Small intestine (tissue), 7 donors: ENCODE measurements around the gene SERP2. TPM values are rescaled to one million over a fixed set of nuclear protein-coding genes. Genes with fewer than 3 reads are reported as not detected.

ENCODE experiments used
- DNase-seq, 2 donors: peaks; one replicate each; pipeline versions ENCODE4 v3.0.0 to v3.0.0-alpha.2; 2013
- FAIRE-seq: peaks from 2 replicates; lab custom pipeline; 2012; peaks lifted over from hg19 to GRCh38; lab: Jason Lieb, UNC
- H3K27ac ChIP-seq, 3 donors: one replicate each; pipeline ENCODE4 v1.5.1; 2013; ENCODE audit warnings: low read length in 2 of 3, mild to moderate bottlenecking in 2 of 3, control low read depth in 1 of 3, inconsistent platforms in 1 of 3, low read depth in 1 of 3, moderate library complexity in 1 of 3
- H3K27me3 ChIP-seq, 3 donors: one replicate each; pipeline ENCODE4 v1.6.1; 2013; ENCODE audit warnings: low read length in 3 of 3, inconsistent platforms in 1 of 3; ENCODE audit not compliant: control insufficient read depth in 3 of 3, insufficient read depth in 3 of 3
- H3K36me3 ChIP-seq, 3 donors: one replicate each; pipeline ENCODE4 v1.6.1; 2013; ENCODE audit warnings: low read length in 3 of 3, inconsistent platforms in 1 of 3, low read depth in 1 of 3, mild to moderate bottlenecking in 1 of 3, moderate library complexity in 1 of 3; ENCODE audit not compliant: control insufficient read depth in 3 of 3, insufficient read depth in 2 of 3
- H3K4me1 ChIP-seq, 3 donors: one replicate each; pipeline ENCODE4 v1.6.1; 2013; ENCODE audit warnings: low read length in 2 of 3, inconsistent platforms in 1 of 3, low read depth in 1 of 3, mild to moderate bottlenecking in 1 of 3, moderate library complexity in 1 of 3; ENCODE audit not compliant: control insufficient read depth in 3 of 3, insufficient read depth in 2 of 3
- H3K4me3 ChIP-seq, 3 donors: one replicate each; pipeline ENCODE4 v1.5.1; 2013; ENCODE audit warnings: low read length in 3 of 3, control low read depth in 1 of 3, inconsistent platforms in 1 of 3, low read depth in 1 of 3, mild to moderate bottlenecking in 1 of 3, moderate library complexity in 1 of 3
- H3K9me3 ChIP-seq, 2 donors: one replicate each; pipeline ENCODE4 v1.6.1; 2013; ENCODE audit warnings: low read depth in 1 of 2, low read length in 1 of 2; ENCODE audit not compliant: control insufficient read depth in 2 of 2, insufficient read depth in 1 of 2
- WGBS, 3 donors: extraction: QIAGEN DNeasy Blood & Tissue Kit; methylation state at CpG; one replicate each; pipeline ENCODE4 v1.1.7; 2013; 5-methylcytosine and 5-hydroxymethylcytosine counted together
- polyA plus RNA-seq, 4 donors: library from polyadenylated mRNA; stranded (reverse) in 3 of 4; unstranded in 1 of 4; fragments of 200-250 nt in 3 of 4; fragments of 120-200 nt in 1 of 4; gene quantifications; one replicate each; pipeline versions ENCODE4 v1.2.1 to v1.2.3, GENCODE V29; 2013
- donor health status: healthy with polysubstance abuse.
- donor health status: control.
- donor health status: control.
- donor health status: Bipolar disorder and iron deficiency.
- donor health status: healthy.

The SERP2 gene
- polyA plus RNA-seq, 4 donors, result 4.9 to 12.3 (median 8.0) TPM

GRCh38 chr13:44438234-44438579, 64.6 kb downstream of the SERP2 start:
- H3K27ac ChIP-seq, result no peak overlapping the region
- WGBS, 3 donors, result 5 to 16% (median 11%) methylated on average over 3 of the region's 3 CpGs
- peaks cover 0 to 22% (median 0%) of the 10 kb centered on the region in 3 donors for H3K4me1 ChIP-seq
- H3K9me3 ChIP-seq, result no peaks in the 10 kb centered on the region
- no peak for DNase-seq
- no peaks in the 10 kb centered on the region for H3K27me3 ChIP-seq
- FAIRE-seq, result no peak
- H3K36me3 ChIP-seq, result peaks cover 0 to 13% (median 0%) of the 10 kb centered on the region in 3 donors
- H3K4me3 ChIP-seq, result no peak overlapping the region

- WGBS, 3 donors, result 61 to 74% (median 62%) methylated on average over 4 of the region's 4 CpGs
- H3K4me1 ChIP-seq, result peaks cover 0 to 20% (median 0%) of the 10 kb centered on the region in 3 donors
- peak overlapping the region in 1 of 3 donors; percentile 67 for H3K27ac ChIP-seq
- DNase-seq (peak in 1 of 2 donors; percentile 56), FAIRE-seq (no peak)
- H3K36me3 ChIP-seq, result peaks cover 0 to 7% (median 0%) of the 10 kb centered on the region in 3 donors
- H3K9me3 ChIP-seq, result no peaks in the 10 kb centered on the region
- H3K4me3 ChIP-seq, result no peak overlapping the region
- no peaks in the 10 kb centered on the region for H3K27me3 ChIP-seq
Observed at GRCh38 chr13:44439452-44440024, 65.9 kb downstream of the SERP2 start.

DNA sequence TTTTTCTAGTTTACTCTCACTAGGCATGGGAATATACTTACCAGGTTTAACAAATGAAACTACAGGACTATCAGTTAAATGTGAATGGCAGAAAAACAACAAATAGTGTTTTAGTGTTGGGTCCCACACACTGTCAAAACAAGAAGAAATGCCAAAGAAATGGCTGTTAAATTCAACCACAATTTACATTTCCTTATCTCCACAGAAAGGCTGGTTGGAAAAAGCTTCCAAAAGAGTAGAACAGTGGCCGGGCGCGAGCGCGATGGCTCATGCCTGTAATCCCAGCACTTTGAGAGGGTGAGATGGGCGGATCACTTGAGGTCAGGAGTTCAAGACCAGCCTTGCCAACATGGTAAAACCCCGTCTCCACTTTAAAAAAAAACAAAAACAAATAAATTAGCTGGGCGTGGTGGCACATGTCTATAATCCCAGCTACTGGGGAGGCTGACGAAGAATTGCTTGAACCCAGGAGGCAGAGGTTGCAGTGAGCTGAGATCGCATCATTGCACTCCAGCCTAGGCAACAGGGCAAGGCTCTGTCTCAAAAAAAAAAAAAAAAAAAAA, 66.5 kb downstream of the SERP2 start:
- H3K27me3 ChIP-seq, result no peaks in the 10 kb centered on the region
- H3K4me3 ChIP-seq, result no peak overlapping the region
- WGBS, 3 donors, result 60 to 73% (median 71%) methylated on average over 10 of the region's 10 CpGs
- H3K9me3 ChIP-seq, result no peaks in the 10 kb centered on the region
- H3K36me3 ChIP-seq, result peaks cover 0 to 5% (median 0%) of the 10 kb centered on the region in 3 donors
- FAIRE-seq (no peak), DNase-seq (no peak)
- peaks cover 0 to 20% (median 0%) of the 10 kb centered on the region in 3 donors for H3K4me1 ChIP-seq
- H3K27ac ChIP-seq, result peak overlapping the region in 1 of 3 donors; percentile 67

Other genes with a start within 250 kb of the SERP2 start
- gene TSC22D1, start 202.5 kb downstream of the SERP2 start, polyA plus RNA-seq, result 100 to 1,000 TPM in 2 of 4 donors, 10 to 100 TPM in 2; 51.6 to 179 (median 86.9) TPM